SK-N-MC (cell line): ENCODE results near the gene RGS6.
A peak's percentile ranks its signal among the peaks of the same experiment; 100 is the strongest.
"Not testable (repeated sequence)": the region's sequence is repeated elsewhere in the genome, so short reads cannot be mapped to it uniquely, and the experiment has no call there.

Source experiments
- DNase-seq: peaks from one replicate; pipeline ENCODE4 v3.0.0-alpha.2; 2011; ENCODE audit warnings: low read depth, low spot score
- H3K27ac ChIP-seq: fragments of 200-600 bp; sonication (generic); 2 replicates; pipeline ENCODE4 v1.5.1; 2016; ENCODE audit warnings: mixed run types
- H3K36me3 ChIP-seq: fragments of 200-600 bp; sonication (generic); 2 replicates; pipeline ENCODE4 v1.6.1; 2017; ENCODE audit warnings: antibody characterized with exemption, low read length, mixed read lengths; ENCODE audit not compliant: insufficient read depth
- H3K4me3 ChIP-seq: fragments of 200-600 bp; sonication (generic); 2 replicates; pipeline ENCODE4 v1.5.1; 2016
- H3K9ac ChIP-seq: fragments of 200-600 bp; sonication (generic); 2 replicates; pipeline ENCODE4 v1.8.0; 2017; ENCODE audit warnings: mixed run types, mixed read lengths; ENCODE audit not compliant: insufficient read length
- H3K9me3 ChIP-seq: fragments of 200-600 bp; sonication (generic); 2 replicates; pipeline ENCODE4 v1.6.1; 2017; ENCODE audit warnings: low read depth, mild to moderate bottlenecking, antibody characterized with exemption, low read length, moderate library complexity, mixed read lengths
- EZH2 ChIP-seq: fragments of 200-600 bp; sonication (generic); IDR thresholded peaks from one replicate; pipeline ENCODE4 v1.6.1; 2017; ENCODE audit warnings: antibody characterized with exemption
- FOXP2 ChIP-seq: optimal IDR thresholded peaks from 2 replicates; pipeline ENCODE3; 2011; ENCODE audit warnings: mild to moderate bottlenecking, moderate library complexity; ENCODE audit not compliant: insufficient read depth; ENCODE audit errors: extremely low read length, control extremely low read depth
- POLR2AphosphoS5 ChIP-seq: IDR thresholded peaks from 2 replicates; pipeline ENCODE4 v1.6.1; 2012; ENCODE audit warnings: mild to moderate bottlenecking, low read depth, low read length, borderline replicate concordance

The RGS6 gene

DNA sequence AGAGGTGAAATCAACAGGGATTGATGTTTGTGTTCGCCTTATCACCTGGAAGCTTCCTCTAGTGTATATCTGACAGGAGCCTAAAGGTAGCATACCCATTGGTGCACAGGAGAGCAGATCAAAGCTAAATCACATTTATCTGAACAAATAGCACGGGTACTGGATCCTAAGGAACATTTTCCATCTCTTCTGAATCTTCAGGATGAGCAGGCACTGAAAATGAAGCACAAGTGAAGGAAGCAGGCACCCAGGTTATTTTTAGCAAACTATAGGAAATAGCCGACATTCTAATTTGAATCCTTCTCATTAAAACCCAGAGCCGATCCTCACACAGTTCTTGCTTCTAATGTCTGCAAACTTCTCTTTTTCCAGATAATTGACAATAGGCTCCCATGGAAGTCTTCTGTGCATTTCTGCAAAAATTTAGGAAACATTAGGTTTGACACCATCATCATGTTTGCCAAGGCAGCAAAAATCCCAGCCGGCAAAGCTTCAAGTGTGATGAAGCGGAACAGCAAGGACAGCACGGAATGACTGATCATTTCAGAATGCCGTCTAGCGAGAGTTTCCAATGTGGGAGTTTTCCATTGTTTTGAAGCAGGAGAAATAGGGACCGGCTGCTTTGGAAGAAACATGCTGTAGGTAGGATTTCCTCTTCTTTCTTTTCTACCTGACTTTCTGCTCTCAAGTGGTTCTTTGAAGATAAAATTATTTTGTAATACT is 24.3 kb upstream of the RGS6 start:
- Histone ChIP-seq H3K4me3 (no peak overlapping the region), H3K9me3 (no peaks in the 10 kb centered on the region), H3K9ac (no peak overlapping the region), H3K27ac (no peak overlapping the region), H3K36me3 (no peaks in the 10 kb centered on the region)
- no peak for DNase-seq
- TF ChIP-seq FOXP2, result no peak
- TF ChIP-seq EZH2, result no peak
- no peak for TF ChIP-seq POLR2AphosphoS5

- TF ChIP-seq FOXP2 (no peak), EZH2 (no peak), POLR2AphosphoS5 (no peak)
These were observed 20.6 kb upstream of the RGS6 start for GRCh38 chr14:71911669-71912068.

GRCh38 chr14:71913342-71913741 is 18.9 kb upstream of the RGS6 start:
- TF ChIP-seq POLR2AphosphoS5, result no peak
- TF ChIP-seq EZH2, result no peak
- no peak for TF ChIP-seq FOXP2
- Histone ChIP-seq H3K36me3 (no peaks in the 10 kb centered on the region), H3K9ac (no peak overlapping the region), H3K27ac (no peak overlapping the region), H3K9me3 (no peaks in the 10 kb centered on the region), H3K4me3 (no peak overlapping the region)
- DNase-seq, result no peak

More at GRCh38 chr14:71911669-71912068, 20.6 kb upstream of the RGS6 start:
- no peak for DNase-seq
- Histone ChIP-seq H3K36me3 (no peaks in the 10 kb centered on the region), H3K9ac (no peak overlapping the region), H3K4me3 (no peak overlapping the region), H3K27ac (no peak overlapping the region), H3K9me3 (no peaks in the 10 kb centered on the region)

DNA sequence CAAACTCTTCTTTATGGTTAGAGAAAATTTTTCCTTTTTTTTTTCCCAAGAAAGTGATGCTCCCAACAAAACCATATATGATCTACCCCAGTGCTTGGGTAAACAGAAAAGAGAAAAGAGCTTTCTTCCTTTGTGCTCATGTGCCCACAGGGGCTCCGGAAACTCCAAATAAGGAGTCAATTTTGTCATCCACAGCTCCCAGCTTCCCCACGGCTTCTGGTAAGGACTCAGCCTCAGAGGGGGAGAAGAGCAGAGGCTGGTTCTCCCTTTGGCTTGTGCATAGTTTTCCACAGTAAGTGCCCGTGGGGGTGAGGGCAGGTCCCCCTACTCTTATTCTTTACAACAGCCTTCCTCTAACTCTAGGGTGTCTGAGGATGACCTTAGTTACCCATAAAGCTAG is 13.3 kb upstream of the RGS6 start:
- peak; percentile 59 for DNase-seq
- peak overlapping the region; percentile 22 for H3K9ac ChIP-seq

GRCh38 chr14:71923513-71923912 is 8.7 kb upstream of the RGS6 start:
- Histone ChIP-seq H3K36me3 (no peaks in the 10 kb centered on the region), H3K27ac (no peak overlapping the region), H3K9ac (no peak overlapping the region), H3K4me3 (no peak overlapping the region), H3K9me3 (no peaks in the 10 kb centered on the region)
- TF ChIP-seq POLR2AphosphoS5, result no peak
- no peak for TF ChIP-seq FOXP2
- TF ChIP-seq EZH2, result no peak
- DNase-seq, result no peak

More for the DNA sequence above, 13.3 kb upstream of the RGS6 start:
- Histone ChIP-seq H3K9me3 (no peaks in the 10 kb centered on the region), H3K36me3 (no peaks in the 10 kb centered on the region), H3K27ac (peak overlapping the region; percentile 27; the same call in 1 of the 2 replicates), H3K4me3 (peak overlapping the region; percentile 34; the same call in 1 of the 2 replicates)
- no peak for TF ChIP-seq EZH2
- no peak for TF ChIP-seq FOXP2
- TF ChIP-seq POLR2AphosphoS5, result no peak

GRCh38 chr14:71931492-71932228 is 569 bp upstream of the RGS6 start:
- TF ChIP-seq POLR2AphosphoS5 (no peak), EZH2 (no peak), FOXP2 (no peak)
- no peaks in the 10 kb centered on the region for H3K36me3 ChIP-seq
- DNase-seq, result no peak
- H3K4me3 ChIP-seq, result peak overlapping the region; percentile 79
- no peak overlapping the region for H3K9ac ChIP-seq
- no peaks in the 10 kb centered on the region for H3K9me3 ChIP-seq
- no peak overlapping the region for H3K27ac ChIP-seq

- no peak overlapping the region for H3K27ac ChIP-seq
- DNase-seq, result no peak
- TF ChIP-seq POLR2AphosphoS5, result no peak
- no peak for TF ChIP-seq EZH2
- no peak for TF ChIP-seq FOXP2
- no peaks in the 10 kb centered on the region for H3K9me3 ChIP-seq
- peak overlapping the region; percentile 79 for H3K4me3 ChIP-seq
- H3K36me3 ChIP-seq, result no peaks in the 10 kb centered on the region
- no peak overlapping the region for H3K9ac ChIP-seq
These were observed 865 bp downstream of the RGS6 start for GRCh38 chr14:71933001-71933587.

DNA sequence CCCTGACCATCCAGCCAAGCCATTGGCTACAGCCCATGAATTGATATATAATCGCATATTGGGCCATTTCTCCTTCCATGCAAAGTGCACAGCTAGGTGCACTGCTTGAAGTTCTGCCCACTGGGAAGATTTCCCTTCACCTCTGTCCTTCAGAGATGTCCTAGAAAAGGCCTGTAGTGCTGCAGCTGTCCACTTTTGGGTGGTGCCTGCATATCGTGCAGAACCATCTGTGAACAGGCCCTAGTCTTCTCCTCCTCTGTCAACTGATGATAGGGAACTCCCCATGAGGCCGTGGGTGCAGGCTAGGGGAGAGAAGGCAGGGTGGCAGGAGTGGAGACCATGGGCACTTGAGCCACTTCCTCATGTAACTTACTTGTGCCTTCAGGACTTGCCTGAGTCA is 6.0 kb downstream of the RGS6 start:
- DNase-seq, H3K9me3 ChIP-seq, H3K9ac ChIP-seq, H3K27ac ChIP-seq, H3K4me3 ChIP-seq, H3K36me3 ChIP-seq: not testable (repeated sequence)

DNA sequence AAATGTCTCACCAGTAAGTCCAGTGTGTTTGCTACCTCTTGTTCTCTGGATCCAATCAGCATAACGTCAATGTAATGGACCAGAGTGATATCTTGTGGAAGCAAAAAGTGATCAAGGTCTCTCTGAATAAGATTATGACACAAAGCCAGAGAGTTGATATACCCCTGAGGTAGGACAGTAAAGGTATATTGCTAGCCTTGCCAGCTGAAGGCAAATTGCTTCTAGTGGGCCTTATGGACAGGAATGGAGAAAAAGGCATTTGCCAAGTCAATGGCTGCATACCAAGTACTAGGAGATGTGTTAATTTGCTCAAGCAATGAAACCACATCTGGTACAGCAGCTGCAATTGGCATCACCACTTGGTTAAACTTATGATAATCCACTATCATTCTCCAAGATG is 7.1 kb downstream of the RGS6 start:
- not testable (repeated sequence) for H3K4me3 ChIP-seq, H3K9me3 ChIP-seq, H3K27ac ChIP-seq, H3K36me3 ChIP-seq, H3K9ac ChIP-seq, DNase-seq

DNA sequence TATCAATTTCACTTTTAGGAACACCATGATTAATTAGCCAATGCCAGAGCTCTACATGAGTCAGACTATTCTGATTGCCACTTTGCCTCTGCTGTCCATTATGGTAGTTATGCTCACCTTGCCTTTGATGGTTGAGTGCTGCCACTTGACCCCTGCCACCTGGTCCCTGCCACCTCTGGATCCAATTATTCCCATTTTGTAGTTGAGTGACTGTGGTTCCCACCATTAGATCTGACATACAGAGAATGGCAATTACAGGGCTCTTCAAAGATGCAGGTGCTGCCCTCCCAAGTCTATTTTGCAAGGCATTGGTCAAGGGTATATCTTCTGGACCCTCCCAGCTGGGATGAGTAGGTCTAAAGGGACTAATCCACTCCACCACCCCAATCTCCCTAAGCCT is 8.3 kb downstream of the RGS6 start:
- not testable (repeated sequence) for H3K9ac ChIP-seq, DNase-seq, H3K27ac ChIP-seq, H3K36me3 ChIP-seq, H3K9me3 ChIP-seq, H3K4me3 ChIP-seq

- DNase-seq, H3K36me3 ChIP-seq, H3K9me3 ChIP-seq, H3K9ac ChIP-seq, H3K4me3 ChIP-seq, H3K27ac ChIP-seq: not testable (repeated sequence)
These were observed 9.4 kb downstream of the RGS6 start for GRCh38 chr14:71941616-71942015.
